ENCODE measurements around the gene CA9.

The CA9 gene

DNA sequence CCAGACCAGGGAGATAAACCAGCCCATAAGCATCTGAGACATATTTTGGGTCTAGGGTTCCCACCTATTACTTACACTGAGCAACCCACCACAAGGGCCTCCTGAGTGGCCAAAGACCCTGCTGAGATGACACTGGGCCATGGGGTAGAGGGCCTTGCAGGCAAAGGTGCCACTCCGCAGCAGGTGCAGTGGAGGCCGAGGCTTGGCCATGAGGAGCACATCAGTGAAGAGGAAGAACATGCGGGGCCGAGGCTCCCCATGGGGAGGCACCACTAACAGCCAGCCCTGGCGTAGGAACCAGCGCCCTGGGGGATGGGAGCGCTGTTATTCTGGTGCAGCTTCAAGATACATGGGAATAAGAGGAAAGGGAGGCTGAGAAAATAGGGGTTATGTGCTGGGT is 11.3 kb upstream of the CA9 start:
- no peak overlapping the region for H3K4me3 ChIP-seq (ENCODE audit: control insufficient read depth, low read depth, low read length)
- DNase-seq (ENCODE audit: low read depth), result no peak
- TF ChIP-seq, protein P1, sequence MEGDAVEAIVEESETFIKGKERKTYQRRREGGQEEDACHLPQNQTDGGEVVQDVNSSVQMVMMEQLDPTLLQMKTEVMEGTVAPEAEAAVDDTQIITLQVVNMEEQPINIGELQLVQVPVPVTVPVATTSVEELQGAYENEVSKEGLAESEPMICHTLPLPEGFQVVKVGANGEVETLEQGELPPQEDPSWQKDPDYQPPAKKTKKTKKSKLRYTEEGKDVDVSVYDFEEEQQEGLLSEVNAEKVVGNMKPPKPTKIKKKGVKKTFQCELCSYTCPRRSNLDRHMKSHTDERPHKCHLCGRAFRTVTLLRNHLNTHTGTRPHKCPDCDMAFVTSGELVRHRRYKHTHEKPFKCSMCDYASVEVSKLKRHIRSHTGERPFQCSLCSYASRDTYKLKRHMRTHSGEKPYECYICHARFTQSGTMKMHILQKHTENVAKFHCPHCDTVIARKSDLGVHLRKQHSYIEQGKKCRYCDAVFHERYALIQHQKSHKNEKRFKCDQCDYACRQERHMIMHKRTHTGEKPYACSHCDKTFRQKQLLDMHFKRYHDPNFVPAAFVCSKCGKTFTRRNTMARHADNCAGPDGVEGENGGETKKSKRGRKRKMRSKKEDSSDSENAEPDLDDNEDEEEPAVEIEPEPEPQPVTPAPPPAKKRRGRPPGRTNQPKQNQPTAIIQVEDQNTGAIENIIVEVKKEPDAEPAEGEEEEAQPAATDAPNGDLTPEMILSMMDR (IDR thresholded peaks at IDR 0.05; ENCODE audit: control insufficient read depth, insufficient read depth, low read depth, low read length, missing control alignments), result no peak

DNA sequence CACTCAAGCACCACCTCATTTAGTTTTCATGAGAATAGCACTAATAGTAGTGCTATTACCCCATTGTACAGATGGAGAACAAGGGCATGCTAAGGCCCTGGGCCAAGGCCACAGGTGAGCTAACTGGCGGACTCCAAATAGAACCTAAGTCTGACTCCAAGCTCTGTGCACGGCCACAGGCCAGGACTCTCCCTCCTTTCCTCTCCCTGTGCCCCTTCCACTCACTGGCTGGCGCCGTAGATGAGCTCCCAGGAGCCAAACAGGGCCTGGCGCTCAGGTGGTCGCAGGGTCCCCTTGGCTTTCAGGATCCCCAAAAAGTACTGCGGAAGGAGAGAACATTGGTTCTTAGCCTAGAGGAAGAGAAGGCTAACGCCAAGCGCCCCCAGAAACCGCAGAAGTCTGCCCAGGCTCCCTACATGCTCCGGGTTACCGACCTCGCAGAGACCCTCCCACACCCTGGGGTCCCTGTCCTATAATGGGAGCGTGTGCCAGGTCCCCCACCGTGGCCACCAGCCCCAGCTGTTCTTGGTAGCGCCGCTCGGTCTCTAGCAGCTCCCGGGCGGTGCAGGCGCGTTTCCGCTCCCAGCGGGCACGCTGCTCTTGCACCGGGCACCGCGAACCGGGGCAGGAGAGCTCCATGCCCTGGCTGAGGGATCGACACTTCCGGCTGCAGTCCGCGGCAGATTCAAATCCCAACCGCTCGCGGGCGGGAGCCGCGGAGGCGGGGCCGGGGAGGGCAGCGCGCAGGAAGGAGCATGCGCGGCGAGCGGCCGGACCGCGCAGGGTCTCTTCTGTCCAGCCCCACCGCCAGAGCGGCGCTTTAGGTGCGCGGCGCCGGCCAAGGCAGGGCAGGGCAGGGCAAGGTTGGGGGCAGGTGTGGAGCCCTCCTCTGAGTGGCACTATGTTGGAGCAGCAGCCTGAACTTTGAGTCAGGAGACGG is 8.9 kb upstream of the CA9 start, which contains the start of gene ARHGEF39:
Gene ARHGEF39, minus strand, starts transcription at position 665 of the 940 bp plus-strand sequence. Its CDS starts 26 bp downstream, at position 639.
- DNase-seq (ENCODE audit: low read depth), result no peak
- H3K4me3 ChIP-seq (ENCODE audit: control insufficient read depth, low read depth, low read length), result peak within 1 kb of the TSS; percentile 69
- TF ChIP-seq, protein P1 (IDR thresholded peaks at IDR 0.05; ENCODE audit: control insufficient read depth, insufficient read depth, low read depth, low read length, missing control alignments), result peak; percentile 7

DNA sequence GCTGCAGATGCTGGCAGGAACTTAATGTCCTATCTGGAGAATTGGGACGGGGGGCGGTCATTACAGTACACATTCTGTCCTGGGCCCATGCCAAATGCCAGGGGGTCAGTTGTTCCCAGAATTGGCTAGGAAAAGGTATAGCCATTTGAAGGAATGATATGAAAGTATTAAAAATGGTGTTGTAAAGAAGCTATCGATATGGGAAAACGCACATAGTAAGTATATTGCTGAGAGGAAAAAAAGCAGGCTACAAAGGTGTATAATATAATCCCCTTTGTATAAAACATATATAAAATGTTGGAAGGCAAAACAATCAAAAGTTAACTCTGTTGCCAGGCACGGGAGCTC is 8.3 kb upstream of the CA9 start:
- TF ChIP-seq, protein P1 (IDR thresholded peaks at IDR 0.05; ENCODE audit: control insufficient read depth, insufficient read depth, low read depth, low read length, missing control alignments), result no peak
- DNase-seq (ENCODE audit: low read depth), result no peak
- peak overlapping the region; percentile 69 for H3K4me3 ChIP-seq (ENCODE audit: control insufficient read depth, low read depth, low read length)

DNA sequence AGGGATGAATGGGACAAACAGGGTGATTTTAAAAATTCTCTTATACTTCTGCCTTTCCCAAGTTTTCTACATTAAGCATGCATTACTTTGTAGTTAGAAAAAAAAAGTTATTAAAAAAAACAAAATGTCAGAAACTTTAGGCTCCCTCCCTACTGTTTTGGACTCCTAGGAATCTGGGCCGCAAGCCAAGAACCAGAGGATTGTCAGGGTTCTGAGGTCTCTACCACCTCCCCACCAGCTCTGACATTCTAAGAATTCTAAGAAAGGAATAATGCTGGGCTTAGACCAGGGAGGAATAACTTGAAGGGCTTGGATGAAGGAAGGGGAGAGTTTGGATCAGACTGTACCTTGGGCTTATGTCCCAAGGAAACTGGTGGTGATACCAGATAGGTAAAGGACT is 7.7 kb upstream of the CA9 start:
- H3K4me3 ChIP-seq (ENCODE audit: control insufficient read depth, low read depth, low read length), result no peak overlapping the region
- no peak for DNase-seq (ENCODE audit: low read depth)
- TF ChIP-seq, protein P1 (IDR thresholded peaks at IDR 0.05; ENCODE audit: control insufficient read depth, insufficient read depth, low read depth, low read length, missing control alignments), result no peak

DNA sequence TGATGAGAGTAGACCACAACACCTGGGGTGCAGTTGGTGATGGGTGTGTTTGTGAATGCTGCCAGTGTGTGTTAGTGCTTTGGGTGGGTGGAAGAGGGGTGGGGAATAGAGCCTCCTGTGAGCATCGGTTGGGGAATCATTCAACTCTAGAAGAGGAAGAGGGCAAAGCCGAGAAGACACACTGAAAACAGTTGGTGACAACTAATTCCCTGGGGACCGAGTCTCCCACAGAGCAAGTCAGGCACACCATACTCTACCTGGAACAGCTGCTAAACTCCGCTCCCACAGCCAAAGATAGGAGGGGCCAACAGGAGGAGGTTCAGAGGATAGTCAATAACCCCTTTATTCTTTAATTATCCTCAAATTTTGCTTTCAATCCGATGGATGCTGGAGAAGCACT is 7.2 kb upstream of the CA9 start:
- H3K4me3 ChIP-seq (ENCODE audit: control insufficient read depth, low read depth, low read length), result no peak overlapping the region
- no peak for DNase-seq (ENCODE audit: low read depth)
- TF ChIP-seq, protein P1 (IDR thresholded peaks at IDR 0.05; ENCODE audit: control insufficient read depth, insufficient read depth, low read depth, low read length, missing control alignments), result no peak

DNA sequence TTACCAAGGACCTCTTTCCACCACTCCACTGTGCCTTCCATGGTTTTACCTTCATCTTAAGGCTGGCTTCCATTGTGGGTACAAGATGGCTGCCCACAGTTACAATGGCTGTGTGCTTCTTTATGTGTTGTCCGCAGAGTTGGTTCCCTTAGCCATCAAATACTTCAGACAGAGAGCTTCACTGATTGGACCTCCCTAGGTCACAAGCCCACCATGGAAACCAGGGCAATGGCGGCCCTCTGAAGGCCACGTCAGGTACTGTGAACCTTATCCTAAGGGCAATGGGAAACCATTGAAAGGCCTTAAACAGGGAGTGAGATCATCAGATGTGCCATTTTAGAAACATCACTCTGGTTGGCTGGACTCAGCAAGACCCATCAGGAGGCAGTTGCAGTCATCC is 5.8 kb upstream of the CA9 start:
- TF ChIP-seq, protein P1 (IDR thresholded peaks at IDR 0.05; ENCODE audit: control insufficient read depth, insufficient read depth, low read depth, low read length, missing control alignments), result no peak
- no peak for DNase-seq (ENCODE audit: low read depth)
- no peak overlapping the region for H3K4me3 ChIP-seq (ENCODE audit: control insufficient read depth, low read depth, low read length)
